Neural cell (in vitro differentiated cells): ENCODE data around the gene CRIM1. TPM values are rescaled to one million over a fixed set of nuclear protein-coding genes. Genes with fewer than 3 reads are reported as not detected.
"Not testable (repeated sequence)": the region's sequence is repeated elsewhere in the genome, so short reads cannot be mapped to it uniquely, and the experiment has no call there.

Source experiments
- H2AFZ ChIP-seq: fragments of 200-600, 300-800 bp; sonication (generic), shearing (Covaris generic); 2 replicates; pipeline ENCODE4 v1.6.0; 2014; ENCODE audit warnings: low read depth, mild to moderate bottlenecking, antibody characterized with exemption, low read length, moderate library complexity
- H3F3A ChIP-seq: fragments of 200-600 bp; shearing (Covaris generic); 2 replicates; pipeline ENCODE4 v1.6.1; 2016; ENCODE audit warnings: mild to moderate bottlenecking, moderate library complexity, mixed read lengths, antibody characterized with exemption, low read length; ENCODE audit not compliant: insufficient read depth, poor library complexity, severe bottlenecking
- H3K27ac ChIP-seq: fragments of 200-600, 300-800 bp; sonication (generic), shearing (Covaris generic); 2 replicates; pipeline ENCODE4 v1.5.1; 2014; ENCODE audit warnings: mild to moderate bottlenecking, low read length, moderate library complexity
- H3K27me3 ChIP-seq: fragments of 300-800, 200-600 bp; sonication (generic), shearing (Covaris generic); 2 replicates; pipeline ENCODE4 v1.6.0; 2014; ENCODE audit warnings: mild to moderate bottlenecking, low read depth, low read length, moderate library complexity; ENCODE audit not compliant: insufficient read depth
- H3K36me3 ChIP-seq: fragments of 300-800, 200-600 bp; sonication (generic), shearing (Covaris generic); 2 replicates; pipeline ENCODE4 v1.5.1; 2014; ENCODE audit warnings: mild to moderate bottlenecking, antibody characterized with exemption, low read length, moderate library complexity; ENCODE audit not compliant: insufficient read depth
- H3K4me2 ChIP-seq: fragments of 300-800, 200-600 bp; sonication (generic), shearing (Covaris generic); 2 replicates; pipeline ENCODE4 v1.6.0; 2014; ENCODE audit warnings: mild to moderate bottlenecking, low read length
- H3K4me3 ChIP-seq: fragments of 300-800, 200-600 bp; sonication (generic), shearing (Covaris generic); 2 replicates; pipeline ENCODE4 v1.5.1; 2014; ENCODE audit warnings: mild to moderate bottlenecking, low read length, moderate library complexity
- H3K79me2 ChIP-seq: fragments of 200-600 bp; shearing (Covaris generic); replicated peaks from 2 replicates; pipeline ENCODE4 v1.6.0; 2014; ENCODE audit warnings: mild to moderate bottlenecking, low read length, moderate library complexity; ENCODE audit not compliant: insufficient read depth
- H3K9ac ChIP-seq: fragments of 300-800, 200-600 bp; sonication (generic), shearing (Covaris generic); 2 replicates; pipeline ENCODE4 v1.6.1; 2016; ENCODE audit warnings: mild to moderate bottlenecking, low read length, mixed read lengths
- H3K9me2 ChIP-seq: fragments of 200-600 bp; shearing (Covaris generic); 2 replicates; pipeline ENCODE4 v1.6.1; 2016; ENCODE audit warnings: mild to moderate bottlenecking, low read length, mixed read lengths; ENCODE audit not compliant: insufficient read depth
- H3K9me3 ChIP-seq: fragments of 200-600, 300-800 bp; sonication (generic), shearing (Covaris generic); 2 replicates; pipeline ENCODE4 v1.6.1; 2016; ENCODE audit warnings: mild to moderate bottlenecking, mixed run types, low read length, moderate library complexity, mixed read lengths
- H4K20me1 ChIP-seq: fragments of 200-600 bp; shearing (Covaris generic); 2 replicates; pipeline ENCODE4 v1.6.1; 2016; ENCODE audit warnings: mild to moderate bottlenecking, mixed run types; ENCODE audit not compliant: insufficient read depth
- CTCF ChIP-seq: fragments of 450-650 bp; IDR thresholded peaks from 2 replicates; pipeline ENCODE4 v1.5.1; 2014; ENCODE audit warnings: antibody characterized with exemption, mild to moderate bottlenecking, moderate library complexity; ENCODE audit not compliant: poor library complexity, severe bottlenecking
- EP300 ChIP-seq: fragments of 450-650 bp; conservative IDR thresholded peaks from 2 replicates; pipeline ENCODE4 v1.6.1; 2014; ENCODE audit warnings: antibody characterized with exemption, mild to moderate bottlenecking, moderate library complexity; ENCODE audit not compliant: poor library complexity, severe bottlenecking
- EZH2 ChIP-seq: fragments of 200-600, 300-800 bp; shearing (Covaris generic), sonication (generic); IDR thresholded peaks from 2 replicates; pipeline ENCODE4 v1.6.1; 2014; ENCODE audit warnings: antibody characterized with exemption, low read length, borderline replicate concordance, mild to moderate bottlenecking; ENCODE audit not compliant: insufficient read depth, poor library complexity, severe bottlenecking
- MXI1 ChIP-seq: fragments of 450-650 bp; conservative IDR thresholded peaks from 2 replicates; pipeline ENCODE4 v1.6.1; 2014; ENCODE audit warnings: antibody characterized with exemption, mild to moderate bottlenecking; ENCODE audit not compliant: poor library complexity, severe bottlenecking
- POLR2AphosphoS5 ChIP-seq: IDR thresholded peaks from 2 replicates; pipeline ENCODE4 v1.6.1; 2012
- RAD21 ChIP-seq: fragments of 450-650 bp; conservative IDR thresholded peaks from 2 replicates; pipeline ENCODE4 v1.6.1; 2014; ENCODE audit warnings: antibody characterized with exemption, mild to moderate bottlenecking, moderate library complexity
- REST ChIP-seq: IDR thresholded peaks from 2 replicates; pipeline ENCODE4 v1.6.1; 2012; ENCODE audit warnings: borderline replicate concordance
- SMC3 ChIP-seq: fragments of 450-650 bp; conservative IDR thresholded peaks from 2 replicates; pipeline ENCODE4 v1.6.1; 2014; ENCODE audit warnings: antibody characterized with exemption, mild to moderate bottlenecking, moderate library complexity; ENCODE audit not compliant: poor library complexity
- TAF1 ChIP-seq: IDR thresholded peaks from 2 replicates; pipeline ENCODE4 v1.6.1; 2012; ENCODE audit warnings: low read depth
- polyA plus RNA-seq: library from polyadenylated mRNA; depleted of rRNA; stranded (reverse); fragments of >200 nt; gene quantifications from 2 replicates; pipeline ENCODE4 v1.2.3, GENCODE V29; 2014

The CRIM1 gene
- polyA plus RNA-seq, 1 donor from 2014 or later, result 6.7 TPM

DNA sequence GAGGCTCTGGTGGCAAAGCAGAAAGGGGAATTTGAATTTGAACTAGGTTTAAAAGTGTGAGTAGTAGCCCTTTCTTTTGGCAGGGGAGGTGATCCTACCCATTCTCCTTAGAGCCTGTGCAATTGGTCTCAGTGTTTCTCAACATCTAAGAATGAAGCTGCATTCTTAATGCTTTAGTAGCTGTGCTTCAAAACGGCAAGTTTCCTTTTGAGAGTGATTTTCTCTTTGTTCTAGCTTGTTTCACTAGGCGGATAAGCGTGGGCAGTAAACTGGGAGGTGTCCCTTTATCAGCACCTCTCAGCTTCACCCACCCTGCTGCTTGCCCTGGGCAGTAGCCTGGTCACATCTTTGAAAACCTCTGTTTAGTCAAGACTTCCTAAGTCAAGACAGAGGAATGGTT is 6.7 kb downstream of the CRIM1 start:
- Histone ChIP-seq H3K9ac (no peak overlapping the region), H3K4me2 (no peak overlapping the region), H3F3A (peaks cover 5% of the 10 kb centered on the region), H4K20me1 (no peaks in the 10 kb centered on the region), H3K27ac (no peak overlapping the region), H3K9me3 (no peaks in the 10 kb centered on the region), H3K4me3 (no peak overlapping the region), H3K79me2 (peaks cover 11% of the 10 kb centered on the region), H2AFZ (no peak overlapping the region), H3K9me2 (no peaks in the 10 kb centered on the region), H3K27me3 (no peaks in the 10 kb centered on the region), H3K36me3 (no peaks in the 10 kb centered on the region)
- TF ChIP-seq REST, result no peak
- TF ChIP-seq RAD21, result no peak
- no peak for TF ChIP-seq EP300
- TF ChIP-seq MXI1, result no peak
- no peak for TF ChIP-seq POLR2AphosphoS5
- TF ChIP-seq EZH2, result no peak

- H3K4me2 ChIP-seq, H3K27me3 ChIP-seq, H4K20me1 ChIP-seq, H3K4me3 ChIP-seq, H3K9me3 ChIP-seq, H3K36me3 ChIP-seq, H3K9ac ChIP-seq, H2AFZ ChIP-seq, H3K27ac ChIP-seq, H3K9me2 ChIP-seq, H3F3A ChIP-seq: not testable (repeated sequence)
- H3K79me2 ChIP-seq, result peaks cover 11% of the 10 kb centered on the region
Observed at GRCh38 chr2:36363085-36363484, 7.5 kb downstream of the CRIM1 start.

DNA sequence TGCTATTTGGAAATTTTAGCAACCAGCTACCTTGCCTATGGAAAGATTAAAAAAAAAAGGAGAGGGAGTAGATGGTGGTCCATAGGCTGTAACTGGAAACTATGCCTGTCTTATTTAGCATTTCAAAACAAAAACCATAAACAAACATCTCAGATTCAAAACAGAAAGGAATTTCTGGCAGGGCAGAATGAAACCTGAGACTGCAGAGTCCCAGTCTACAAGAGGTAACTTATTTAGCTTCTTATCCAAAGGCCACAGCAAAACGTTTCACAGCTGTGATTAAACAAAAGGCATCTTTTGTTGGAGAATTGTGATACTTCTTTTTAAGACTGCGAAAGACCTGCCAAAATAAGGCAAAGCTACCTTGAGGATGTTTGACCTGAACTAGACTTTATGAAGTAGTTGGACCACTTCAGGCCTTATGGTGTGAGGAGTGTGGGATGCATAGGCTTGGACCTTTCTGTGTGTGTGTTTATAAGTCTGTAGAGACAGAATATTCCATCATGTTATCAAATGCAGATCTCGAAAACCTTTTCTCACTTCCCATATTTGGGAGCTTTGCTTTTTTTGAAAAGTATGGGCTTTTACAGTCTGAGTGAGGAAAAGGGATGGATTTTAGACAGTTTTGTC is 11.0 kb downstream of the CRIM1 start:
- no peaks in the 10 kb centered on the region for H3F3A ChIP-seq
- no peak overlapping the region for H2AFZ ChIP-seq
- H3K27ac ChIP-seq, result no peak overlapping the region
- no peak overlapping the region for H3K9ac ChIP-seq
- H4K20me1 ChIP-seq, result no peaks in the 10 kb centered on the region
- no peaks in the 10 kb centered on the region for H3K36me3 ChIP-seq
- H3K4me2 ChIP-seq, result no peak overlapping the region
- no peak overlapping the region for H3K4me3 ChIP-seq
- H3K9me3 ChIP-seq, result no peaks in the 10 kb centered on the region
- H3K27me3 ChIP-seq, result no peaks in the 10 kb centered on the region
- TF ChIP-seq CTCF (no peak), MXI1 (no peak), RAD21 (no peak), REST (no peak), TAF1 (no peak), POLR2AphosphoS5 (no peak), SMC3 (no peak), EZH2 (no peak)
- H3K9me2 ChIP-seq, result no peaks in the 10 kb centered on the region
- no peaks in the 10 kb centered on the region for H3K79me2 ChIP-seq
